BJ (cell line): ENCODE data around the gene KIF12. TPM values are rescaled to one million over a fixed set of nuclear protein-coding genes. Genes with fewer than 3 reads are reported as not detected.

Source experiments
- CTCF ChIA-PET: fragments of 350-600 bp; formaldehyde crosslinking; extraction: SDS; loops from one replicate; lab custom pipeline; 2021; ENCODE audit warnings: antibody characterized with exemption, inconsistent platforms; lab: Yijun Ruan, JAX
- POLR2A ChIA-PET: fragments of 300-600 bp; sonication (Branson Sonifier 250); formaldehyde crosslinking; extraction: SDS; loops from one replicate; lab custom pipeline; 2021; ENCODE audit warnings: antibody characterized with exemption; lab: Charles Lee
- DNase-seq: peaks from one replicate; pipeline ENCODE4 v3.0.0-alpha.2; 2011; ENCODE audit warnings: low read depth
- H3K27me3 ChIP-seq: 2 replicates; pipeline ENCODE4 v1.6.0; 2011; ENCODE audit warnings: low read length; ENCODE audit not compliant: control insufficient read depth, insufficient read depth
- H3K36me3 ChIP-seq: 2 replicates; pipeline ENCODE4 v1.5.1; 2011; ENCODE audit warnings: low read length; ENCODE audit not compliant: control insufficient read depth, insufficient read depth
- H3K4me3 ChIP-seq: 2 replicates; pipeline ENCODE4 v1.5.1; 2011; ENCODE audit warnings: low read depth, mild to moderate bottlenecking, control low read depth, low read length
- polyA plus RNA-seq: library from polyadenylated mRNA; depleted of rRNA; stranded (reverse); fragments of >200 nt; gene quantifications from 2 replicates; pipeline ENCODE4 v1.2.3, GENCODE V29; 2011
- TF ChIP-seq, protein P1 (sequence below): IDR thresholded peaks from 2 replicates; pipeline ENCODE4 v1.5.1; 2011; ENCODE audit warnings: low read depth, mild to moderate bottlenecking, control low read depth, inconsistent platforms, low read length, moderate library complexity; ENCODE audit not compliant: insufficient read depth

Gene KIF12
- polyA plus RNA-seq, 1 experiment, result 0.07 TPM

GRCh38 chr9:114087721-114088120 lies 11.4 kb downstream of the KIF12 start:
- CTCF ChIA-PET, result interaction anchor here (0.6 to 4.3 kb wide), 3 partner anchors 15 to 203 kb away, joined by 3 to 18 read pairs (median 8); no protein-coding TSS in a partner anchor

GRCh38 chr9:114086607-114087006 lies 12.5 kb downstream of the KIF12 start:
- no peak for DNase-seq
- ChIA-PET CTCF (interaction anchor here (2.0 to 6.2 kb wide), 3 partner anchors 10 to 204 kb away, joined by 8 to 66 read pairs (median 18); partner anchors contain the start of gene KIF12), POLR2A (no interaction called here)
- TF ChIP-seq, protein P1, sequence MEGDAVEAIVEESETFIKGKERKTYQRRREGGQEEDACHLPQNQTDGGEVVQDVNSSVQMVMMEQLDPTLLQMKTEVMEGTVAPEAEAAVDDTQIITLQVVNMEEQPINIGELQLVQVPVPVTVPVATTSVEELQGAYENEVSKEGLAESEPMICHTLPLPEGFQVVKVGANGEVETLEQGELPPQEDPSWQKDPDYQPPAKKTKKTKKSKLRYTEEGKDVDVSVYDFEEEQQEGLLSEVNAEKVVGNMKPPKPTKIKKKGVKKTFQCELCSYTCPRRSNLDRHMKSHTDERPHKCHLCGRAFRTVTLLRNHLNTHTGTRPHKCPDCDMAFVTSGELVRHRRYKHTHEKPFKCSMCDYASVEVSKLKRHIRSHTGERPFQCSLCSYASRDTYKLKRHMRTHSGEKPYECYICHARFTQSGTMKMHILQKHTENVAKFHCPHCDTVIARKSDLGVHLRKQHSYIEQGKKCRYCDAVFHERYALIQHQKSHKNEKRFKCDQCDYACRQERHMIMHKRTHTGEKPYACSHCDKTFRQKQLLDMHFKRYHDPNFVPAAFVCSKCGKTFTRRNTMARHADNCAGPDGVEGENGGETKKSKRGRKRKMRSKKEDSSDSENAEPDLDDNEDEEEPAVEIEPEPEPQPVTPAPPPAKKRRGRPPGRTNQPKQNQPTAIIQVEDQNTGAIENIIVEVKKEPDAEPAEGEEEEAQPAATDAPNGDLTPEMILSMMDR, result no peak
- Histone ChIP-seq H3K27me3 (peaks cover 8% of the 10 kb centered on the region), H3K4me3 (no peak overlapping the region), H3K36me3 (no peaks in the 10 kb centered on the region)

More at GRCh38 chr9:114087721-114088120, 11.4 kb downstream of the KIF12 start:
- POLR2A ChIA-PET, result no interaction called here
- H3K27me3 ChIP-seq, result peaks cover 8% of the 10 kb centered on the region
- TF ChIP-seq, protein P1, result no peak
- H3K36me3 ChIP-seq, result no peaks in the 10 kb centered on the region
- DNase-seq, result no peak
- H3K4me3 ChIP-seq, result no peak overlapping the region

DNA sequence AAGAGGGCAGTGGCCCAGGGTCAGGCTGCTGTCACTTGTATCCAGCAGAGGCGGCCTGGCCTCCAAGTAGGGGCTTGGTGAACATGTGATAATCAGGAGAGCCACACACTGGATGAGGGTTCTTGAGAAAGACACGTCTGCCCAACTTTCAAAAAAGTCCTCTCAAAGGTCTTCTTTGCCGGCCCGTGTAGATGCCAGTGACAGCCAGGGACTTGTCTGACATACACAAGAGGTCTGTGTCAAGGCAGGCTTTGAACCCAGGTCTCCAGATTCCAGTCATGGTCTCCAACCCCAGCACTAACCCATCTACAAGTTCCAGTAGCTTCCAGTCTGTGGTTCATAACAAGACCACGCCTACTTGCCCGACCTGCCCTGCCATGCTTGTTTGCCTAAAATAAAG lies 13.1 kb downstream of the KIF12 start:
- POLR2A ChIA-PET, result no interaction called here

DNA sequence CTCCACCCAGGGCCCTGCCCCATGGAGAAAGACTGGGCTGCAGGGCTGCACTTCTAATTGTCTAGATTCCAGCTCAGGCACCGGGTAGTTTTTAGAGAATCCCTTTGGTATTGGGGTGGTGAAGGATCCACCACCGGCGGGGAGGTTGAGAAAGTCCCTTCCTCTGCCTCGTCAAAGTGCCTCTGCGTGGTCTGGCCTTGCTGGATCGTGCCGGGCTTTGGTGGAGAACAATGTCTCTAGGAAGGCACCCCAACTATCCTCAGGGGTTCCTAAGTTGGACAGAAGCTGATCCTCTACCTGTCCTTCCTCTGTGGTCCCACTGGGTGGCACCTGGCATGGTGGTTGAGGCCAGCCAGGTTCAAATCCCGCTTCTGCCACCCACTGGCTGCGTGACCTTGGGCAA lies 13.7 kb downstream of the KIF12 start:
- CTCF ChIA-PET, result interaction anchor here (0.6 to 6.2 kb wide), 3 partner anchors 11 to 206 kb away, joined by 4 to 66 read pairs (median 46); partner anchors contain the start of genes COL27A1 and KIF12
- Histone ChIP-seq H3K4me3 (no peak overlapping the region), H3K27me3 (peaks cover 6% of the 10 kb centered on the region), H3K36me3 (no peaks in the 10 kb centered on the region)
- TF ChIP-seq, protein P1, result no peak
- POLR2A ChIA-PET, result no interaction called here
- DNase-seq, result no peak

More for the DNA sequence above, 13.1 kb downstream of the KIF12 start:
- Histone ChIP-seq H3K27me3 (peaks cover 8% of the 10 kb centered on the region), H3K36me3 (no peaks in the 10 kb centered on the region), H3K4me3 (no peak overlapping the region)
- no peak for DNase-seq
- CTCF ChIA-PET, result interaction anchor here (6.2 kb wide), 1 partner anchor 11 kb away, joined by 66 read pairs; the partner anchor contains the start of gene KIF12
- TF ChIP-seq, protein P1, result no peak

DNA sequence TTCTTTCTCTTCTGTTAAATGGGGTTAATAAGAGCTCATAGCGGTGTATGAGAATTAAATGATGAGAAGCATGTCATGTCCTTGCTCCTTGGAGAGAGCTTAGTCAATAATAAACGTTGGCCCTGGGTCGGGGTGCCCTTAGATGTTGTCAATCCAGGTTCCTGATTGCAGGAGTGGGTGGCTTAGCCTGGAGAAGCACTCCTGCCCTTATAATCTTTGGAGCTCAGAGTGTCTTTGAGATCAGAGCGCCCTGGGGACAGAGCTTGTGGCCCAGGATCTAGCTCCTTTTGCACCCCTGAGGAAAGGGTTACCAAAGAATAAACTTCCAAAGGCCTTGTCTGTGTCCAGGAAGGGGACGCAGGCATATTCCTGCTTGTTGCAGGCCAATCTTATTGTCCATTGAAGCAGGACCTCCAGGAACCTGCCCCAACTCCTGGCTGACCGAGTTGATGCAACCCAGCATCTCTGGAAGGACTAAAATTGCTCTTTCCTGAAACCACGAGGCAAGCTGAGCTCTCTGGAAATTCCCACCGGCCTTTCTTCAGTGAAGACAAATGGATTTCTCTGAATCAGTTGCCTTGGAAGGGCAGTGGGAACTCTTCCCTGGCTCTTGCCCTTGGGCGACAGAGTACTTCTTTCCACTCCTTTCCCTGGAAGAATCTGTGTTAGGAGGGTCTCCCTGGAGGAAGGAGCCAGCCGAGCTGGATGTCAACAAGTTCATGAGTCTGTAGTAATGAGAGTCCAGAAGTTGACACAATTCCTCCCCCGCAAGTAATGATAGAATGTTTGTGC lies 14.6 kb downstream of the KIF12 start:
- Histone ChIP-seq H3K4me3 (no peak overlapping the region), H3K36me3 (no peaks in the 10 kb centered on the region), H3K27me3 (peaks cover 6% of the 10 kb centered on the region)
- CTCF ChIA-PET, result interaction anchor here (0.7 to 6.2 kb wide), 11 partner anchors 12 to 276 kb away, joined by 3 to 66 read pairs (median 3); partner anchors contain the start of genes COL27A1 and KIF12
- TF ChIP-seq, protein P1, result no peak
- POLR2A ChIA-PET, result no interaction called here
- DNase-seq, result no peak
